GM18526 (cell line): ENCODE results near the gene FRMD4A.

Experiments used
- POLR2A ChIP-seq: IDR thresholded peaks from 3 replicates; pipeline ENCODE4 v1.6.1; 2011; ENCODE audit not compliant: insufficient read length; ENCODE audit errors: extremely low read depth

FRMD4A gene

GRCh38 chr10:13706175-13706574 is 624.5 kb downstream of the FRMD4A start:
- no peak for TF ChIP-seq POLR2A

DNA sequence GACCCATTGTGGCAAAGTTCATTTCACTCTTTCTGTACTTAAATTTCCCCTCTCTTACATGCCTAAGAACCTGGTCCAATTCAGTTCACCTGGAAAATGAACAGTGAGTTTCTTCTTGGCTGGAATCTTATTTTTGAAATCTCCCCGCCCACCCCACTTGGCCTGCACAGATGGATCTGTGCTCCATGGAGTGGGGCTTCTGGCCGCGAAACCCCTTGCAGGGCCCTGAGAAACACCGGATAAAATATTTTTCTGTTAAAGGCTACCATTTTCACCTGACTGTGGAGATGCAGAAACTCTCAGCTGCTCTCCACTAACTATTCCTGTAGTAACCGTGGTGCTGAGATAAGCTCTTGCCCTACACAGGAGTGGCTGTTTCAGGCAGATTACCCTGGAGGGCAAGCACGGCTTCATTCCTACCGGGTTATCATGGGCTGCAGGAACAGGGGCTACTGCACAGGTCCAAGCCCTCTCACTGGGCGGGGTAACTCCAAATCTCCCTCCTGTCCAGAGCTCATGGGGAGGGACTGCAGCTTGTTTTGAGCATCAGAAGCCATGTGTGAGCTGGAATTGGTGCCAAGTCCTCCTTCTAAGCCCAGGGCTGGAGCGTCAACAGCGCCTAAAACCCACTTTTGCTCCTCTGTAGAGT is 625.1 kb downstream of the FRMD4A start:
- TF ChIP-seq POLR2A = no peak

- no peak for TF ChIP-seq POLR2A
Observed at GRCh38 chr10:13704964-13705363, 625.8 kb downstream of the FRMD4A start.

DNA sequence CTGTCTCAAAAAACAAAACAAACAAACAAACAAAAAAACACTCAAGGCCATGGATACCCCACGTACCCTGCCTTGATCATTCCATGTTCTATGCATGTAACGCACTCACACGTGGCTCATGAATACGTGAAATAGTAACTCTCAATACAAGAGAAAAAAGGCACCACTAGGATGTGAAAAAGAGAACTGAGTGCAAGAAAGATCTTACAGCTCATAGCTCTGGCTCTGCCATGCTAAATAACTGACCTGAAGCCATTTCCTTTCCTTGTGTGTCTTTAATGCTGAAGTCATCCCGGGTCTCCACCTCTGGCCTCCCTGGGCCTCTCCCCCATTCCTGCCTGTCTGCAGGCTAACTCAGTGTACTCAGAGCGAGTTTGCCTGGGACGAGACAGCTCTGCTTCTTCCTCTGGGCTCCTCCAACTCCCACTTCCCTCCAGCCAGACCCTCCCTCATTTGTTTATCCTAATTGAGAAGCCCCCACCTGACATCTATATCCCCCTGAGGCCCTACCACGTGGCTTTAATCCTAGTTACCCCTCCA is 626.7 kb downstream of the FRMD4A start:
- TF ChIP-seq POLR2A = no peak

DNA sequence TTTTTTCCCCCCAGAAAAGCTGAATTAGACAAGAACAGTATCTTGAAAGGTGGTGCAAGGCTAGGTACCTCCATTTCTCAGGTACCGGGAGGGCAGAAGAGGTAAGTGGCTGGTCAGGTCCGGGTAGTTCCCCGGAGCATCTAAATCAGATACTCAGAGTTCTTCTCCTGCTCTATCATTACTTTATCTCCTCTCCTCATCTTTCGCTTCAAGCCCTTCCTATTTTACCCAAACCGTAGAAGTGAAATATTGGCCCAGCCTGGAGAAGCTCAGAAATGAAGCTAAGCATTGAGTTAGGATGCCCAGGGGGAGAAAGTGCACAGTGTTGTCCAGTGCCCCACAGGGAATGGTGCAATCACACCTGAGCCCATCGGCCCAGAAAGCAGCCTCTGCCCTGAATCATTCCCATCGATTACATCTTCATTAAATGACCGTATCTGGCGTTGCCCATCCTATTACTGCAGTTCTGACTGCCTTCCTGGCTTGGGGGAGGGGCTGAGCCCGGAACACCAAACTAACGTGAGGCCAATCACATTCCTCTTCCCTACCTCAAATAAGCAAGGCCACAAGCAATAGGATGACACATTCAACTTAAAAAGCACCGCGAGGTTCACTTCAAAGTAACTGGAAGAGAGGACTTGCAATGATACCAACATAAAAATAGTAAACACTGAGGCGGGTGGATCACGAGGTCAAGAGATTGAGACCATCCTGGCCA is 627.5 kb downstream of the FRMD4A start:
- TF ChIP-seq POLR2A = no peak

DNA sequence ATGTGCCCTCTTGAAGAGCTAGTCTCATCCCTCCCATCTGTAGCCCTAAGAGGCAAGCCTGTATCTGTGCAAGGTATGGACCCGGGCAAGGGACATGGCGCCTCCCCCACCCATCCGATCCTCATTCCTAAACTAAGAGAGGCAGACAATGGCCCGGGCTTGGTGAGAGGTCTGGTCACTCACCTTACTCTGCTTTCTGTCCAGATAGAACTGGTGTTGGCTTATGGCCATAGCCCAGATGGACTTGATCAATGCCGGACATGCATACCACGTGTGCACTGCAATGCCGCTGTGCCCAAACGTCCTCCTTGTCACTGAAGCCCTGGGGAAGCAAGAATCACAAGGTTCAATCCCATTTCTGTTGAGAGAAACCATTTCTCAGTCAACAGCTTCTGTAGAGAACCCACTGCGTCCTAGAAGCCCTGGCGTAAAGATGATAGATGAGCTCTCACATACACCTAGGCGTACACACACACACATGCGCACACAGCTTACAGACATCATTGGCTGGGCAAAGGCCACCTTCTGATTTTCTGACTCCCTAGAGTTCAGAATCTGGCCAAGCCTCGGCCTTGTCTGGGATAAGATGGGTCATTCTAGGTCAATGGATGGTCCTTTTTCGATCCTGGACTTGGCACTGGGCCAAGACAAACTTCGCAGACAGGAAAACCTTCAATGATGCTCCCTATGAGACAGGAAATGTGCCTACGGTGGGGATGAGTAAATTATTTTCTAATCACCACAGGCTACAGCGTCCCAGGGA is 629.4 kb downstream of the FRMD4A start:
- no peak for TF ChIP-seq POLR2A

DNA sequence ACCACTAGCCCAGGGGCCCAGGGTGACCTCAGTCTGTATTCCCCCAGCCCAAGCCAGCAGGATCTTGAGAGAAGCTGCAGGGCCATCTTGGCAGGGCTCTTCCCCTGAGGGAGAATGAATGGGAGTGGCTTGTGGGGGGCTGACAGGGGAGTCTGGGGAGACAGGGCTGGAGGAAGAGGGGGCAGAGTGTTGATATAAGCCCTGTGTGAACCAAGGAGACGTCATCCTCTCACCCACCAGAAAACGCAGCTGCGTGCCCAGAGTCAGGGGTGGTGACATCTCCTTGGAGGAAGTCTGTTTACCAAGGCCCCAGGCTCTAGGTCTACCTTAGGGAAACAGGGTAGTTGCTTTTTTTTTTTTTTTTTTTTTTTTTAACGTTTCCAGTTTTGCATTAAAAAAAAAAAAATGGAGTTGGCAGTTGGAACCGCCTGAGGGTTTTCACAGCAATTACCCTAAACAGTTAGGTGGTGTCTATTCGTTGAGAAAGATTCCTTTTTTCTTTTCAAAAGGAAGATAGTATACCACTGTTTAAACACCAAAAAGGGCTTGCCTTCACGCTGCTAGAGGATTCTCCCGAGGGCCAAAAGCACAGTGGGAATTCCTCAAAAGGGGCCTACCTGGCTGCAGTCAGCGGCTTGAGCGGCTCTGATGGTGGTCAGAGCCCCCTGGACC is 630.1 kb downstream of the FRMD4A start:
- no peak for TF ChIP-seq POLR2A

DNA sequence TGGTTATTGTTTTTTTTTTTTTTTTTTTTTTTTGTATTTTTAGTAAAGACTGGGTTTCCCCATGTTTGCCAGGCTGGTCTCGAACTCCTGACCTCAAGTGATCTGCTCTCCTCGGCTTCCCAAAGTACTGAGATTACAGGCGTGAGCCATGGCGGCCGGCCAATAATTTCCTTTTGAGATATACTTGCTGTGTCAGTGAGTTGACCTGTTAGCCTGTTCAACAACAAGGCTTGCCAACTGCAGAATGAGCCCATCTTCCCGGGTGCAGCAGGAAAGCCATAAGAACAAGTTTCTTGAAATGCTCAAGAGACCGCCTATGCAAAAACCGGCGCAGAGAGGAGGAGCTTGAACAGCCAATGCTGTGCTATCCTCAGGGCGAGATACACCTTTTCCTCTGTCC is 631.5 kb downstream of the FRMD4A start:
- no peak for TF ChIP-seq POLR2A

DNA sequence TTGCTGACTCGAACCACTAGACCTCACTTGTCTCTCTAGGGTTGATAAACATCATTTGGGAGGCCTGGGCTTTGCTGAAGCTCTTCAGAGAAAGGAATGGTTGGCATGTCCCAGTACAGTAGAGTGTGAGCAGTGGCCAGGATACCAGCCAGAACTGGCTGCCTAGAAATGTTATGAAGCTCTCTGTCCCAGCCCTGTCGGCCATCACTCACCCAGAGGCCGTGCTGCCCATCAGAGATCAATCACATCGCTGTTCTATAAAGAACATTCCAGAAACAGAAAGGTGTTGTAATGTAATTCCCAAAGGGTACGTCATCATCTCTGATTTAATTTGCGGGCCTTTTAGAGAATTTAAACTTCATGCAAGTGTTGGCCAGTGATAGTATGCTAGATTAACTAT is 632.5 kb downstream of the FRMD4A start:
- TF ChIP-seq POLR2A = no peak

GRCh38 chr10:13696071-13696470 is 634.7 kb downstream of the FRMD4A start:
- no peak for TF ChIP-seq POLR2A

DNA sequence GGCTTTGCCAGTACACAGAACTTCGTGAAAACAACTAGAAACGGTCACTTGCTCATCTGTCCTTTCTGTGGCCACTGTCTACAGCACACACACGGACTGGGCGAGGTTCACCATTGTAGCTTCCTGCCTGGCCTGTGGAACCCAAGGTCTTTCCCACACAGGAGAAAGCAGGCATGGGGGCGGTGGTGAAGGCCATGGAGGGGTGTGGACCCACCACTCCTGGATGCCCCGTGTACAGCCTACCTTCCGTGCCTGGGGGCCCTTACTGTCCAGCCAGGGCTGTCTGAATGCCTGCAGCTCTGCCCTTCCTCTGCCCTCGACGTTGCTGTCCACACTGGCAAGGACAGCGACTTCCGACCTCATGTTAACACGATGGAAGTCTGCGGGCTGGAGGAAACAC is 635.1 kb downstream of the FRMD4A start:
- TF ChIP-seq POLR2A = no peak

DNA sequence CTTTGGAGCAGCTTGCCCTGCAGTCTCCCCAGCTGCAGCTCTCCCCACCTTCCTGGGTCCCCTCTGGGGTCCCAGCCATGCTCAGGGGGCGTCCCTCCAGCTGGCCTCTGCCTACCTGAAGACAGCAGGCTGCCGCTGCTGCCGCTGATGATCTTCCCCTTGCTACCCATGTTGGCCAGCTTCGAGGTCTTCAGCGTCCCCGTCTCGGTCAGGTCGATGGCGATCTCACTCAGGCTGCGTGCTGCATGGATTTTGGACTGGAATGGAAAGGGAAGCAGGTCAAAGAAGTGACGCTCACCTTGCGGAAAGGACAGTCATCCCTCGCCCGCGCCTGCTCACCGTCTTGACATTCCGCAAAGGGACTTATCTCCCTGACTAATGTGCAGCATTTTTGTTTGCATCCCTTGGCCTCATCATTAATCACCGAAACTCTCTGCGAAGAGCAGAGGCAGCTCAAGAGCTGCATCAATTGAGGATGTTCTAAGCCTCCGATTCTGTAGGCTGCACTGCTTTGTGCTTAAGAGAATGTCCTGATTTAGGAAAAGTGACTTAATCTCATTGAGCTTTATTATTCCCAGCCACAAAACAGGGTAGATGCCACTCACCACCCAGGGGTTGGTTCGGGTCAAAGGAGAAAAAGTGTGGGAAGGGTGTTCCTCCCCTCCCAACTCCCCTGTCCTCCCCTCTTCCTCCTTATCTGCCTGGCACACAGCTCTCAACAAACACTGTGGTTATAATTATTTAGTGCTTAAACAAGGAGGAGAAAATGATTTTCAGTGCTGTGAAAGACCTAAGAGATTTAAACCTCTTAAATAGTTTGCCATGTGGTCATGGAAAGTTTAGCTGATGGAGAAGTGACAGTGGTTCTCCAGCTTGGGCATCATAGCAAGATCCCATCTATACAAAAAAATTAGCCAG is 636.7 kb downstream of the FRMD4A start:
- no peak for TF ChIP-seq POLR2A

DNA sequence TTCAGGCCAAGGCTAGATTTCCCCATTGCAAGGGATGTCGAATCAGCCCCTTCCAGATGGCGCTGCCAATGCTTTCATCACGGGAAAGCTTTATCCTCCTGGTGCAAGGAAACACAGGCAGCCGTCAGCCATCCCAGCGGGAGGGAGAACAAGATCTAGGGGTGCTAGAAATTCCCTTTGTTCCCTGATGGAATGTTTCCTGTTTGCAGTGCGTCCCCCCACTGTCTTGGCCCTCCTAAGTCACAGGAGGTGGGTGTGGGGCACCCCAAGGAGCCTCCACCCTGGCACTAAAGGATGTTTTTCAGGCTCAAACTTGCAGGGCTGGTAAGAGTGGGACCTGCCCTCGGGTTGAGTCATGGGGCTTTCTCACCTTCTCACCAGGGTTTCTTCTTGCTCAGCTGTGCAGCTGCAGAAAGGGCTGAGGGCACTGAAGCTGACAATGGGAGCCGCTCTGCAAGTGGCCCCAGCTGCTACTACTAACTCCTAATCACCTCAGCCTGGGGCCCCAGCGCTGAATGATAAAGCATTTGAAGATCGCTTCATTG is 640.4 kb downstream of the FRMD4A start:
- TF ChIP-seq POLR2A = no peak

- no peak for TF ChIP-seq POLR2A
Observed at GRCh38 chr10:13686331-13686752, 644.4 kb downstream of the FRMD4A start.
